Peyer's patch (tissue), 4 donors: ENCODE data around the gene ALB.

ENCODE experiments used
- CTCF ChIP-seq, 6 experiments: fragments of 450-650 bp in 4 of 6; fragments of 200-600 bp in 2 of 6; sonication (generic) in 1 of 6; IDR thresholded peaks; one replicate each; pipeline ENCODE4 v1.5.1; 2017 to 2019; ENCODE audit warnings: antibody characterized with exemption in 6 of 6, mild to moderate bottlenecking in 3 of 6, moderate library complexity in 1 of 6
- POLR2A ChIP-seq, 2 donors: fragments of 450-650 bp; IDR thresholded peaks; one replicate each; pipeline ENCODE4 v1.5.1; 2017; ENCODE audit warnings: antibody characterized with exemption in 2 of 2, mild to moderate bottlenecking in 2 of 2, moderate library complexity in 2 of 2

DNA sequence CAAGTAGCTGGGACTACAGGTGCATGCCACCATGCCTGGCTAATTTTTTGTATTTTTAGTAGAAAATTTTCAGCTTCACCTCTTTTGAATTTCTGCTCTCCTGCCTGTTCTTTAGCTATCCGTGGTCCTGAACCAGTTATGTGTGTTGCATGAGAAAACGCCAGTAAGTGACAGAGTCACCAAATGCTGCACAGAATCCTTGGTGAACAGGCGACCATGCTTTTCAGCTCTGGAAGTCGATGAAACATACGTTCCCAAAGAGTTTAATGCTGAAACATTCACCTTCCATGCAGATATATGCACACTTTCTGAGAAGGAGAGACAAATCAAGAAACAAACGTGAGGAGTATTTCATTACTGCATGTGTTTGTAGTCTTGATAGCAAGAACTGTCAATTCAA, 13.9 kb downstream of the ALB start:
- no peak for TF ChIP-seq CTCF (IDR thresholded peaks at IDR 0.05)
- TF ChIP-seq POLR2A (IDR thresholded peaks at IDR 0.05): no peak
